Measurements from ENCODE around the gene CMTM6.

DNA sequence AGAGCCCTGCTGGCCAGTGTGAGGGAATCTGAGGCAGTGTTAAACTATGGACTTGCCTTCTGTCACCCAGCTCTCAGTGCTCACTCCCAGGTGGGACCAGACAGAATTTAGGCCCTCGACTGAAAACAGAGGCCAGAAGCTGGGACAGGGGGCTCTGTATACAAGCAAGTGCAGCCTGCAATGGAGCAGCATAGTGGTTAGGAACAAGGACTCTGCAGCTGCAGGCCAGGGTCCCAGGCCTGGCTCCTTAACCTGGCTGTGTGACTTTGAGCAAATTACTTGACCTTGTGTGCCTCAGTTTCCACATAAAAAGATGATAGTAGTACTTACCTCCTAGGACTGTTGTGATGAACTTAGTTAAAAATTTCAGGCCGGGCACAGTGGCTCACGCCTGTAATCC lies 71.2 kb downstream of the CMTM6 start:
- TF ChIP-seq DPF2 (IDR thresholded peaks at IDR 0.05) (no peak), JUNB (IDR thresholded peaks at IDR 0.05) (no peak), YBX1 (IDR thresholded peaks at IDR 0.05) (no peak), RB1 (IDR thresholded peaks at IDR 0.05; ENCODE audit: borderline replicate concordance) (no peak), SREBF1 (IDR thresholded peaks at IDR 0.05; ENCODE audit: low read length) (no peak), SMC3 (IDR thresholded peaks at IDR 0.05; ENCODE audit: borderline replicate concordance, low read length) (no peak), MEF2B (IDR thresholded peaks at IDR 0.05; ENCODE audit: partially characterized antibody, poor library complexity, severe bottlenecking) (no peak), SIN3A (IDR thresholded peaks at IDR 0.05; ENCODE audit: low read depth, low read length) (no peak), EP300 (IDR thresholded peaks at IDR 0.05; ENCODE audit: borderline replicate concordance in 1 of 2, control insufficient read depth in 1 of 2, low read depth in 2 of 2, low read length in 2 of 2) (no peak), NR2C2 (IDR thresholded peaks at IDR 0.05; ENCODE audit: borderline replicate concordance, control insufficient read depth, insufficient read length, low read depth) (no peak), RAD21 (IDR thresholded peaks at IDR 0.05; ENCODE audit: insufficient read depth, low read depth, low read length) (no peak), BCL11A (IDR thresholded peaks at IDR 0.05; ENCODE audit: low read depth, low read length) (no peak)
- TF ChIP-seq, protein P1, sequence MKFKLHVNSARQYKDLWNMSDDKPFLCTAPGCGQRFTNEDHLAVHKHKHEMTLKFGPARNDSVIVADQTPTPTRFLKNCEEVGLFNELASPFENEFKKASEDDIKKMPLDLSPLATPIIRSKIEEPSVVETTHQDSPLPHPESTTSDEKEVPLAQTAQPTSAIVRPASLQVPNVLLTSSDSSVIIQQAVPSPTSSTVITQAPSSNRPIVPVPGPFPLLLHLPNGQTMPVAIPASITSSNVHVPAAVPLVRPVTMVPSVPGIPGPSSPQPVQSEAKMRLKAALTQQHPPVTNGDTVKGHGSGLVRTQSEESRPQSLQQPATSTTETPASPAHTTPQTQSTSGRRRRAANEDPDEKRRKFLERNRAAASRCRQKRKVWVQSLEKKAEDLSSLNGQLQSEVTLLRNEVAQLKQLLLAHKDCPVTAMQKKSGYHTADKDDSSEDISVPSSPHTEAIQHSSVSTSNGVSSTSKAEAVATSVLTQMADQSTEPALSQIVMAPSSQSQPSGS (IDR thresholded peaks at IDR 0.05; ENCODE audit: low read length): no peak
- TF ChIP-seq, protein P2, sequence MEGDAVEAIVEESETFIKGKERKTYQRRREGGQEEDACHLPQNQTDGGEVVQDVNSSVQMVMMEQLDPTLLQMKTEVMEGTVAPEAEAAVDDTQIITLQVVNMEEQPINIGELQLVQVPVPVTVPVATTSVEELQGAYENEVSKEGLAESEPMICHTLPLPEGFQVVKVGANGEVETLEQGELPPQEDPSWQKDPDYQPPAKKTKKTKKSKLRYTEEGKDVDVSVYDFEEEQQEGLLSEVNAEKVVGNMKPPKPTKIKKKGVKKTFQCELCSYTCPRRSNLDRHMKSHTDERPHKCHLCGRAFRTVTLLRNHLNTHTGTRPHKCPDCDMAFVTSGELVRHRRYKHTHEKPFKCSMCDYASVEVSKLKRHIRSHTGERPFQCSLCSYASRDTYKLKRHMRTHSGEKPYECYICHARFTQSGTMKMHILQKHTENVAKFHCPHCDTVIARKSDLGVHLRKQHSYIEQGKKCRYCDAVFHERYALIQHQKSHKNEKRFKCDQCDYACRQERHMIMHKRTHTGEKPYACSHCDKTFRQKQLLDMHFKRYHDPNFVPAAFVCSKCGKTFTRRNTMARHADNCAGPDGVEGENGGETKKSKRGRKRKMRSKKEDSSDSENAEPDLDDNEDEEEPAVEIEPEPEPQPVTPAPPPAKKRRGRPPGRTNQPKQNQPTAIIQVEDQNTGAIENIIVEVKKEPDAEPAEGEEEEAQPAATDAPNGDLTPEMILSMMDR (IDR thresholded peaks at IDR 0.05 in 2 of 3, conservative IDR thresholded peaks at IDR 0.05 in 1 of 3; ENCODE audit: control insufficient read depth in 2 of 3, extremely low read depth in 1 of 3, insufficient read depth in 1 of 3, low read depth in 3 of 3, low read length in 3 of 3): no peak

Data from GM12878 (cell line).